Breast epithelium (tissue), 3 donors: ENCODE results near the gene ALG6.

Experiments
- CTCF ChIP-seq, 3 donors: fragments of 450-650 bp; IDR thresholded peaks; one replicate each; pipeline ENCODE4 v1.5.1; 2016 to 2017; ENCODE audit warnings: antibody characterized with exemption in 3 of 3, mild to moderate bottlenecking in 3 of 3, moderate library complexity in 3 of 3
- POLR2A ChIP-seq: fragments of 450-650 bp; IDR thresholded peaks from one replicate; pipeline ENCODE4 v1.6.1; 2016; ENCODE audit warnings: antibody characterized with exemption, mild to moderate bottlenecking, moderate library complexity
- POLR2AphosphoS5 ChIP-seq, 3 donors: sonication (generic); formaldehyde crosslinking; IDR thresholded peaks; one replicate each; pipeline ENCODE4 v1.6.1; 2017; ENCODE audit warnings: antibody characterized with exemption in 3 of 3

- TF ChIP-seq CTCF (IDR thresholded peaks at IDR 0.05): no peak
- no peak for TF ChIP-seq POLR2A
- TF ChIP-seq POLR2AphosphoS5 (IDR thresholded peaks at IDR 0.05): no peak
Observed at GRCh38 chr1:63423649-63424048, 56.2 kb downstream of the ALG6 start.
